HTR-8/SVneo (cell line): ENCODE data around the gene SLC4A1.

Experiments
- DNase-seq: peaks from one replicate; pipeline ENCODE4 v3.0.0; 2011; ENCODE audit warnings: low spot score, mixed read lengths; ENCODE audit not compliant: insufficient read length
- FAIRE-seq: peaks from 2 replicates; lab custom pipeline; 2011; peaks lifted over from hg19 to GRCh38; lab: Jason Lieb, UNC

Gene SLC4A1

GRCh38 chr17:44267818-44268490, at the start of gene SLC4A1:
Gene SLC4A1 (minus strand): TSS chr17:44268135. CDS start chr17:44262866, 5,269 bp downstream.
- no peak for FAIRE-seq
- DNase-seq, result no peak

- FAIRE-seq, result peak; percentile 72
Observed at GRCh38 chr17:44317545-44317944, 49.6 kb upstream of the SLC4A1 start.

DNA sequence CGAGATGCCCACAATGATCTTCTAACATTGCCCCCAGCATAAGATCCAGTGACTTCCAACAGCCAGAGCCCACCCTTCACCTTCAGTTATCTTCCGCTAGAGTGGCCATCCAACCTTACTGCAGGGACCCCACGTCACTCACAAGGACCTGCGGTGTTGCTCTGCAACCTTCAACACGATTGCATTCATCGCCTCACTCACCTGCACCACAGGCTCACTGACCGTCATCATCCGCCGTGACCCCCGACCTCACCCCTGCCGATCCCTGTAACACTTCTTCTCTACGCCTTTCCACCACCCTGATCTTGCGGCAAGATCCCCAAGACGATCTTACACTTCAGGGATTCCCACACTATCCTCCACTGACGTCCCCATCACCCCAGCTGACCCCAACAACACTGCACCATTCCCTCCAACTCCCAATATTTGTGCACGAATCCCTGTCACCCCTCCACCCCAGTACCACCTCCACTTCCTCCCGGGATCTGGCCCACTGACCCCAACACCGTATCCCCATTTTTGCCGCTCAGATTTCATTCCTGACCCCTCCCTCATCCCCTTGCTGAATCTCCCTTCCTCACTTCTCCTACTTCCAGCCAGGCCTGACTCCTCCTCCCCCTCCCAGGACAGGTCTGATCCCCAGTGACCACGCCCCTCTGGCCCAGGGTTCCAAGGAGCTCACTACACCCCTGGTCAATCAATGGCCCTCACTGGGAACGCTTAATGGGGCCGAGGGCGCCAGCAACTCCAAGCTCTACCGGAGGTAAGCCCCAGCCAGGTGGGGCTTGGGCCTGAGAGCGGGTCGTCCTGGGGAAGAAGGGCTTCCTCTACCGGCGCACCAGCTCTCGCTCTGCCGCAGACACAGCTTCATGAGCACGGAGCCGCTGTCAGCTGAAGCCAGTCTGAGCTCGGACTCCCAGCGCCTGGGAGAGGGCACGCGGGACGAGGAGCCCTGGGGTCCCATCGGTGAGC, 48.1 kb upstream of the SLC4A1 start:
- FAIRE-seq, result peak; percentile 77
- DNase-seq, result no peak

More at GRCh38 chr17:44317545-44317944, 49.6 kb upstream of the SLC4A1 start:
- no peak for DNase-seq

GRCh38 chr17:44314869-44315661, 47.1 kb upstream of the SLC4A1 start:
- peak; percentile 93 for FAIRE-seq
- DNase-seq, result peak; percentile 63

DNA sequence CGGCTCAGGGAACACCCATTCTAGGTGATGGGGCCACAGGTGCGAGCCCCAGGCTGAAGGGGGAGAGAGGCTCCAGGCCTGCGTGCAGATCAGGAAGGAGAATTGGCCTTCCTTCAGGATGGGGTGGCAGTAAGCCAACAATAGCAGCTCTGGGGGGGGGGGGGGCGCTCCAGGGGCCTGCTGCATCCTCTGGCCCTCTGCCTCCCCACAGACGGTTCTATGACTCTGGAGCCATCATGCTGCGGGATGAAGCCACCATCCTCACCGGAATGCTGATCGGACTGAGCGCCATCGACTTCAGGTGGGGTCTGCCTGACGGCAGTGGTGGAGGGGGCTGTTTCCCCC, 46.6 kb upstream of the SLC4A1 start:
- FAIRE-seq, result no peak

DNA sequence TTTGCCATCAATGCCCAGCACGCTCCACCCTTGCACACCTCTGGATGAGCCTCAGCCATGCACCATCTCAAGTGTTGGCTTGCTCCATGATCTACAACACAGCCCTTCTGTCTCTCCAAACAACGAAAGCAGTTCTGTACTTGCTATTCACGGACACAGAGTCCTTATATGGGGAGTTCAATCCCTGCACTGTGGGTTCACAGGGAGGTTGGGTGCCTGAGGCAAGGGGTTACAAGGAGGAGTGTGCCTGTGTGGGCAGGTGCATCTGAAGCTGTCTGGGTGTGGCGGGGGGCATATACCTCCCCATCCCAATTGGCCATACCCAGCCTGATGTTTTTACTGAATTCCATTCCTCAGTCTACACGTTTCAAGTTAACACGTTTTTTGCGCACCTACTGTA, 46.1 kb upstream of the SLC4A1 start:
- FAIRE-seq, result peak; percentile 73

More for the DNA sequence above, 46.6 kb upstream of the SLC4A1 start:
- no peak for DNase-seq

GRCh38 chr17:44312396-44313104, 44.6 kb upstream of the SLC4A1 start:
- FAIRE-seq (no peak), DNase-seq (no peak)

More for the DNA sequence above, 46.1 kb upstream of the SLC4A1 start:
- no peak for DNase-seq

GRCh38 chr17:44311562-44312181, 43.7 kb upstream of the SLC4A1 start:
- no peak for DNase-seq
- FAIRE-seq, result no peak

DNA sequence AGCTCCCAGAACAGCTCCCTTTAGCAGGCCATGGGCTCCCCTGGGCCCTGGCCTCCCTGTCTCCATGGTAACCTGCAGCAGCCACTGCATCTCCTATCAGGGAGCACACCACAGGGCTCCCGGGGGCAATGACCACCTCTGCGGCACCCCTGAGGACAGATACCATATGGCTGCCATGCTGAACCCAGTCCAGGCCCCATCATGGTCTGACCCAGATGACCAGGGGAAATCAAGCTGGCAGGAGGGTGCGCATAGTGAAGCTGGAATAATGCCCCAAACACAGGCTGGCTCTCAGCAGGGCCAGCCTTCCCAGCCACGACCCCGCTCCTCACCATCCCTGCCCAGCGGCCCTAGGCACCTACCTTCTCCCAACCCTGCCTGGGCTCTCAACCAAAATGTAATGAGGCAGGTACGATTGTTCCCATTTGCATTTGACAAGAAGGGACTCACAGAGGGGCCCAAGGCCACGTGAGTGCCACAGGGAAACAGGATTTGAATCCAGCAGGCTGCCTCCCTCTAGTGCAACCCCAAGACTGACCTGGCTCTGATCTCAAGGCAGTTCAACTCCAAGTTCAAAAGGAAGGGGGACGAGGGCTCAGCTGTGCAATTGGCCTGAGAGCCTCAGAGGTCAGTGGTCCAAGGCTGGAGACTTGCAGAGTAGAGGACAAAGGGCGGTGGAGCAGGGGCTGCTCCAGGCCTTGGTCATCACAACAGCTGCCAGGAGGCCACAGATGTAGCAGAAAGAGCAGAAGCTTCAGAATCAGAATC, 42.9 kb upstream of the SLC4A1 start:
- no peak for FAIRE-seq

GRCh38 chr17:44310188-44310587, 42.3 kb upstream of the SLC4A1 start:
- no peak for DNase-seq
- no peak for FAIRE-seq

More for the DNA sequence above, 42.9 kb upstream of the SLC4A1 start:
- DNase-seq, result no peak

- FAIRE-seq (no peak), DNase-seq (no peak)
Observed at GRCh38 chr17:44309472-44309871, 41.5 kb upstream of the SLC4A1 start.

- FAIRE-seq (peak; percentile 67), DNase-seq (no peak)
Observed at GRCh38 chr17:44308865-44309264, 40.9 kb upstream of the SLC4A1 start.

- DNase-seq, result peak; percentile 98
- peak; percentile 94 for FAIRE-seq
Observed at GRCh38 chr17:44308320-44308818, 40.4 kb upstream of the SLC4A1 start, which contains the start of gene RUNDC3A. Gene RUNDC3A (plus strand): TSS chr17:44308601. CDS start chr17:44308833, 232 bp downstream.

DNA sequence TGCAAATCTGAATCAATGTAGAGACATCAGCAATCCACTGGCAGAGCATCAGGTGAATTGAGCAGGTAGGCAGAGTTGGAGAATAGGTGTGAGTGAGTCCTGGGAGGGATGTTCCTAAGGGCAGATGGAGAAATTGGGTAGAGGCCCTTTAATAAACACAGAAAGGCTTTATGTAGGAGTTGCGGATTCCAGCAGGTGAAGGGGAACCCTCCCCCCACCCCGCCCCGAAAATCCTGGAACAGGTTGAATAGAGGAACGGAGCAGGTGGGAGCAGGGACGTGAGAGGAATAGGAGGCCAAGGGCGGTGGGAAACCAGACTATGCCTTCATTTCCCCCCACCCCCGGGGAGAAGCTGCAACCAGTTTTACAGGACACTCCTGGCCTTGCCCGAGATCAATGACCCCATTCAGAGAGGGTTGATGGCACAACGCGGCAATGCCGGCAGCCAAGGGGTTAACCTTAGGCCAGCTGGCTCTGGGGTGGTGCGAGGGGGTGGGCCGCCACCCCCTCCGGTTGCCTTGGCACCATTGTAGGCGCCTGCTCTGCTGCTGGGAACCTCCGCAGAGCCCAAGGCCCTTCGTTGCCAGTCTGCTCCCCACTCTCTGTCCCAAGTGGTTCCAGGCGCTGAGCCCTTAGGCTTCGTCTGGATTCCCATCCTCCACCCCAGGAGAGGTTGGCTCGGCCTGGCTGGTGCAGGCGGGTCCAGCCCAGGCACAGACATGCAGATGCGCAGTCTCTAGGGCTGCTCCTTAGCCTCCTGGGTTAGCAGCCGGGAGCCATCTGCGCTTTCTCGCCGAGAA, 39.7 kb upstream of the SLC4A1 start:
- FAIRE-seq, result peak; percentile 62
- peak; percentile 88 for DNase-seq

DNA sequence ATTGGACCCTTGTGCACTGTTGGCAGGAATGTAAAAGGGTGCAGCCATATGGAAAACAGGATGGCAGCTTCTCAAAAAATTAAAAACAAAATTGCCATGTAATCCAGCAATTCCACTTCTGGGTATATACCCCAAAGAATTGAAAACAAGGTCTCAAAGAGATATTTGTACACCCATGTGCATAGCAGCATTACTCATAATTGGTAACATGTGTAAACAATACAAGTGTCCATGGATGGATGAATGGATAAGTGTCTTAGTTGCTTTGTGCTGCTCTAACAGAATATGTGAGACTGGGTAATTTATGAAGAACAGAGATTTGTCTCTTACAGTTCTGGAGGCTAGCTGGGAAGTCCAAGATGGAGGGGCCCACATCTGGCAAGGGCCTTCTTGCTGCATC, 36.7 kb upstream of the SLC4A1 start:
- FAIRE-seq, result no peak
- DNase-seq, result no peak

- DNase-seq (no peak), FAIRE-seq (no peak)
Observed at GRCh38 chr17:44297975-44298374, 30.0 kb upstream of the SLC4A1 start.

DNA sequence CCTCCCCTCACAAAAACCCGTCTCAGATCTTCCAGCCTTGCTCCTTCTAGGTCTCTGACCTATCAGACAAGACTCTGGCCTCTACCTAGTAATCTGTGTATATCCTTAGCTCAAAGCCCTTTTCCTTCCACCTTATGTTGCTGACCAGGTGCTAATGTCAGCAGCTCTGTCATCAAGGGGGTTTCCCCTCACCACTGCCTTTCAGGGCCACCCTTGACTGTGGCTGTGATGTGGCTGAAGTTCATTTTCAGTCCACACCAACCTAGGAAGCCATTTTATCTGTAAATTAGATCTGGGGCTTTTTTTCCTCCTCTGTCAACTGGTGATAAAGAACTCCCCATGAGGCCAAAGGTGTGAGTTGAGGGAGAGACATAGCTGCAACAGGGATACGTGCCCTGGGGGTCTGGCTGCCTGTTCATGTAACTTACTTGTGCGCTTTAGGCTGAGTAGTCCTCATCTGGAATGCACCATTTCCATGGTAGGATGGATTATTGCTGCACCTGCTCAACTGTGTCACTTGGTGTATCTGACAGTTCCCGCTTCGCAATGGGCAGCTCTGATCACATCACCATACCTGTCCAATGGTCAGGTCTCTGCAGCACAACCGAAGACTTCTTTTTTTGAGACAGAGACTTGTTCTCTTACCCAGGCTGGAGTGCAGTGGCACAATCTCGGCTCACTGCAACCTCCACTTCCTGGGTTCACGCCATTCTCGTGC, 25.7 kb upstream of the SLC4A1 start:
- FAIRE-seq (peak; percentile 9), DNase-seq (no peak)
